ENCODE results near the gene SRPK2. TPM values are rescaled to one million over a fixed set of nuclear protein-coding genes. Genes with fewer than 3 reads are reported as not detected.

SRPK2 gene
- total and polyA plus RNA-seq, 7 donors = 12.0 to 57.6 (median 42.9) TPM

GRCh38 chr7:105178177-105178576 is 210.5 kb downstream of the SRPK2 start:
- intact Hi-C loops (cut with DNase I) = no loop called here
- H3K27ac ChIP-seq = no peak overlapping the region
- WGBS, 2 donors = 81 to 88% methylated on average over 4 of the region's 4 CpGs
- peaks cover 0 to 9% (median 2%) of the 10 kb centered on the region in 4 donors for H3K4me1 ChIP-seq
- H3K27me3 ChIP-seq = no peaks in the 10 kb centered on the region
- H3K36me3 ChIP-seq = no peaks in the 10 kb centered on the region
- TF ChIP-seq POLR2AphosphoS5 (IDR thresholded peaks at IDR 0.05) (no peak), POLR2A (IDR thresholded peaks at IDR 0.05) (no peak)
- H3K4me3 ChIP-seq = no peak overlapping the region
- H3K9me3 ChIP-seq = peaks cover 0 to 8% (median 0%) of the 10 kb centered on the region in 4 donors
- no peak for DNase-seq

GRCh38 chr7:105177026-105177425 is 211.7 kb downstream of the SRPK2 start:
- 94 to 96% methylated on average over 3 of the region's 3 CpGs for WGBS, 2 donors

GRCh38 chr7:105173586-105173985 is 215.1 kb downstream of the SRPK2 start:
- TF ChIP-seq POLR2AphosphoS5 (IDR thresholded peaks at IDR 0.05) = no peak
- no peak for TF ChIP-seq EP300 (IDR thresholded peaks at IDR 0.05)
- no peak for TF ChIP-seq POLR2A (IDR thresholded peaks at IDR 0.05)
- no peak for TF ChIP-seq CTCF (IDR thresholded peaks at IDR 0.05)
- H3K27ac ChIP-seq = no peak overlapping the region
- WGBS, 2 donors = 81 to 97% methylated on average over 1 of the region's 1 CpG
- intact Hi-C loops (cut with DNase I) = no loop called here
- no peaks in the 10 kb centered on the region for H3K27me3 ChIP-seq
- peaks cover 0 to 9% (median 4%) of the 10 kb centered on the region in 4 donors for H3K4me1 ChIP-seq
- H3K36me3 ChIP-seq = peaks cover 0 to 4% (median 0%) of the 10 kb centered on the region in 4 donors
- no peaks in the 10 kb centered on the region for H3K9me3 ChIP-seq
- no peak overlapping the region for H3K4me3 ChIP-seq
- no peak for DNase-seq

More at GRCh38 chr7:105177026-105177425, 211.7 kb downstream of the SRPK2 start:
- no peak overlapping the region for H3K27ac ChIP-seq
- intact Hi-C loops (cut with DNase I) = no loop called here
- DNase-seq = no peak
- no peak for TF ChIP-seq POLR2A (IDR thresholded peaks at IDR 0.05)
- no peak for TF ChIP-seq POLR2AphosphoS5 (IDR thresholded peaks at IDR 0.05)
- no peak overlapping the region for H3K4me3 ChIP-seq
- H3K27me3 ChIP-seq = no peaks in the 10 kb centered on the region
- H3K9me3 ChIP-seq = peaks cover 0 to 8% (median 0%) of the 10 kb centered on the region in 4 donors
- peaks cover 0 to 9% (median 4%) of the 10 kb centered on the region in 4 donors for H3K4me1 ChIP-seq
- no peaks in the 10 kb centered on the region for H3K36me3 ChIP-seq

- 95% methylated on average over 1 of the region's 1 CpG for WGBS, 2 donors
- TF ChIP-seq CTCF (IDR thresholded peaks at IDR 0.05) (no peak), EP300 (IDR thresholded peaks at IDR 0.05) (no peak), POLR2AphosphoS5 (IDR thresholded peaks at IDR 0.05) (no peak), POLR2A (IDR thresholded peaks at IDR 0.05) (no peak)
- H3K27me3 ChIP-seq = no peaks in the 10 kb centered on the region
- no peak overlapping the region for H3K4me3 ChIP-seq
- no peaks in the 10 kb centered on the region for H3K9me3 ChIP-seq
- DNase-seq = no peak
- intact Hi-C loops (cut with DNase I) = no loop called here
- no peak overlapping the region for H3K27ac ChIP-seq
- H3K36me3 ChIP-seq = peaks cover 0 to 41% (median 11%) of the 10 kb centered on the region in 4 donors
- no peaks in the 10 kb centered on the region for H3K4me1 ChIP-seq
Measured at GRCh38 chr7:105164751-105165150, 224.0 kb downstream of the SRPK2 start.

GRCh38 chr7:105163718-105164117 is 225.0 kb downstream of the SRPK2 start:
- intact Hi-C loops (cut with DNase I) = no loop called here
- H3K9me3 ChIP-seq = no peaks in the 10 kb centered on the region
- WGBS, 2 donors = 95 to 97% methylated on average over 8 of the region's 8 CpGs
- TF ChIP-seq EP300 (IDR thresholded peaks at IDR 0.05) (no peak), CTCF (IDR thresholded peaks at IDR 0.05) (no peak), POLR2A (IDR thresholded peaks at IDR 0.05) (no peak), POLR2AphosphoS5 (IDR thresholded peaks at IDR 0.05) (no peak)
- H3K27me3 ChIP-seq = no peaks in the 10 kb centered on the region
- DNase-seq = no peak
- H3K36me3 ChIP-seq = peaks cover 0 to 38% (median 11%) of the 10 kb centered on the region in 4 donors
- H3K4me1 ChIP-seq = no peaks in the 10 kb centered on the region
- H3K27ac ChIP-seq = no peak overlapping the region
- no peak overlapping the region for H3K4me3 ChIP-seq

GRCh38 chr7:105161366-105161765 is 227.4 kb downstream of the SRPK2 start:
- no peak for DNase-seq
- TF ChIP-seq CTCF (IDR thresholded peaks at IDR 0.05) (no peak), POLR2A (IDR thresholded peaks at IDR 0.05) (no peak), POLR2AphosphoS5 (IDR thresholded peaks at IDR 0.05) (no peak), EP300 (IDR thresholded peaks at IDR 0.05) (no peak)
- H3K36me3 ChIP-seq = peaks cover 0 to 15% (median 6%) of the 10 kb centered on the region in 4 donors
- H3K9me3 ChIP-seq = no peaks in the 10 kb centered on the region
- H3K4me3 ChIP-seq = no peak overlapping the region
- 58 to 91% methylated on average over 1 of the region's 1 CpG for WGBS, 2 donors
- no peaks in the 10 kb centered on the region for H3K27me3 ChIP-seq
- peaks cover 0 to 2% (median under 1%) of the 10 kb centered on the region in 4 donors for H3K4me1 ChIP-seq
- intact Hi-C loops (cut with DNase I) = no loop called here
- H3K27ac ChIP-seq = no peak overlapping the region

Measured in sigmoid colon (tissue), 7 donors.